CD14-positive monocyte (primary cell): Measurements from ENCODE around the gene PTGIR. TPM values are rescaled to one million over a fixed set of nuclear protein-coding genes. Genes with fewer than 3 reads are reported as not detected.

ENCODE experiments used
- DNase-seq, 3 donors: peaks; one replicate each; pipeline ENCODE4 v3.0.0-alpha.2; 2011 to 2022
- H2AFZ ChIP-seq: 2 replicates; pipeline ENCODE4 v1.6.0; 2012; ENCODE audit warnings: mild to moderate bottlenecking, low read depth, low read length, inconsistent platforms; ENCODE audit not compliant: insufficient read depth, poor library complexity, severe bottlenecking
- H3K27ac ChIP-seq, 2 donors: 1 replicate in 1 of 2; 2 replicates in 1 of 2; pipeline ENCODE4 v1.5.1; 2012 to 2013; ENCODE audit warnings: low read length in 2 of 2, control low read depth in 1 of 2, inconsistent platforms in 1 of 2, low read depth in 1 of 2, mild to moderate bottlenecking in 1 of 2
- H3K27me3 ChIP-seq, 2 donors: one replicate each; pipeline versions ENCODE4 v1.6.0 to v1.6.1; 2011 to 2013; ENCODE audit warnings: low read length in 2 of 2; ENCODE audit not compliant: control insufficient read depth in 2 of 2, insufficient read depth in 2 of 2
- H3K36me3 ChIP-seq, 2 donors: replicated peaks in 1 of 2; 1 replicate in 1 of 2; 2 replicates in 1 of 2; pipeline versions ENCODE4 v1.5.1 to v1.6.1; 2012 to 2013; ENCODE audit warnings: low read length in 2 of 2, control low read depth in 1 of 2, inconsistent platforms in 1 of 2, mild to moderate bottlenecking in 1 of 2; ENCODE audit not compliant: insufficient read depth in 2 of 2, control insufficient read depth in 1 of 2
- H3K4me1 ChIP-seq, 2 donors: 1 replicate in 1 of 2; 2 replicates in 1 of 2; pipeline versions ENCODE4 v1.5.1 to v1.6.1; 2012 to 2013; ENCODE audit warnings: low read length in 2 of 2, control low read depth in 1 of 2, inconsistent platforms in 1 of 2, mild to moderate bottlenecking in 1 of 2, moderate library complexity in 1 of 2; ENCODE audit not compliant: insufficient read depth in 2 of 2, control insufficient read depth in 1 of 2
- H3K4me2 ChIP-seq: replicated peaks from 2 replicates; pipeline ENCODE3; 2012; ENCODE audit warnings: low read length, moderate library complexity, mild to moderate bottlenecking; ENCODE audit not compliant: poor library complexity, severe bottlenecking; ENCODE audit errors: extremely low read depth
- H3K4me3 ChIP-seq, 3 experiments: fragments of 200-600 bp in 1 of 3; sonication (generic) in 1 of 3; replicated peaks in 1 of 3; 1 replicate in 2 of 3; 2 replicates in 1 of 3; pipeline ENCODE4 v1.5.1; 2011 to 2013; ENCODE audit warnings: low read length in 3 of 3, mild to moderate bottlenecking in 3 of 3, control low read depth in 2 of 3, low read depth in 2 of 3, inconsistent platforms in 1 of 3, moderate library complexity in 1 of 3
- H3K79me2 ChIP-seq: 2 replicates; pipeline ENCODE4 v1.6.0; 2012; ENCODE audit warnings: mild to moderate bottlenecking, control low read depth, inconsistent platforms, low read length, moderate library complexity; ENCODE audit not compliant: insufficient read depth
- H3K9ac ChIP-seq: 2 replicates; pipeline ENCODE4 v1.6.0; 2017; ENCODE audit warnings: low read length, mild to moderate bottlenecking; ENCODE audit not compliant: insufficient read depth, poor library complexity, severe bottlenecking
- H3K9me3 ChIP-seq, 2 donors: replicated peaks in 1 of 2; 1 replicate in 1 of 2; 2 replicates in 1 of 2; pipeline versions ENCODE4 v1.5.1 to v1.6.1; 2012 to 2013; ENCODE audit warnings: low read length in 2 of 2, control low read depth in 1 of 2; ENCODE audit not compliant: control insufficient read depth in 1 of 2, insufficient read depth in 1 of 2
- H4K20me1 ChIP-seq: 2 replicates; pipeline ENCODE4 v1.6.0; 2012; ENCODE audit warnings: mild to moderate bottlenecking, low read length, control low read depth, moderate library complexity; ENCODE audit not compliant: insufficient read depth
- H3K27ac Mint-ChIP-seq, 7 donors: one replicate each; pipeline ENCODE4 v1.8.0; 2020; ENCODE audit warnings: mild to moderate bottlenecking in 7 of 7, mixed read lengths in 7 of 7, moderate library complexity in 6 of 7, inconsistent platforms in 2 of 7
- H3K27me3 Mint-ChIP-seq, 3 donors: one replicate each; pipeline ENCODE4 v1.8.0; 2021 to 2022; ENCODE audit warnings: low read depth in 3 of 3, mild to moderate bottlenecking in 3 of 3, mixed read lengths in 3 of 3, moderate library complexity in 3 of 3, inconsistent platforms in 1 of 3
- H3K36me3 Mint-ChIP-seq, 2 donors: one replicate each; pipeline ENCODE4 v1.8.0; 2020; ENCODE audit warnings: mixed read lengths in 2 of 2, inconsistent platforms in 1 of 2, mild to moderate bottlenecking in 1 of 2
- H3K4me1 Mint-ChIP-seq: one replicate; pipeline ENCODE4 v1.8.0; 2020; ENCODE audit warnings: mild to moderate bottlenecking, mixed read lengths
- H3K4me3 Mint-ChIP-seq, 2 donors: one replicate each; pipeline ENCODE4 v1.8.0; 2020; ENCODE audit warnings: mild to moderate bottlenecking in 2 of 2, mixed read lengths in 2 of 2, moderate library complexity in 1 of 2
- H3K9me3 Mint-ChIP-seq, 7 donors: one replicate each; pipeline ENCODE4 v1.8.0; 2020 to 2022; ENCODE audit warnings: mixed read lengths in 7 of 7, mild to moderate bottlenecking in 6 of 7, moderate library complexity in 6 of 7, inconsistent platforms in 2 of 7
- CTCF ChIP-seq: fragments of 200-600 bp; IDR thresholded peaks from one replicate; pipeline ENCODE4 v1.8.0; 2022; ENCODE audit warnings: antibody characterized with exemption, mild to moderate bottlenecking
- WGBS: methylation state at CpG from one replicate; pipeline ENCODE4 v1.1.5; 2013; ENCODE audit warnings: missing lambda C conversion rate; ENCODE audit not compliant: insufficient coverage; 5-methylcytosine and 5-hydroxymethylcytosine counted together
- intact Hi-C, 2 donors: fragments of 100-400 bp; cut with micrococcal nuclease; formaldehyde crosslinking; loops; one replicate each; pipeline versions ENCODE4 v1.15.0 to v1.15.1; 2023
- polyA plus RNA-seq, 3 donors: library from polyadenylated mRNA; depleted of rRNA in 1 of 3; unstranded in 2 of 3; stranded (reverse) in 1 of 3; fragments of 300-500 nt in 2 of 3; fragments of >200 nt in 1 of 3; fragmentation: Illumina TruSeq in 2 of 3; gene quantifications; 1 replicate in 2 of 3; 2 replicates in 1 of 3; pipeline ENCODE4 v1.2.3, GENCODE V29; 2012 to 2021

Gene PTGIR
- polyA plus RNA-seq, 3 donors: 12.8 to 51.2 (median 14.1) TPM

DNA sequence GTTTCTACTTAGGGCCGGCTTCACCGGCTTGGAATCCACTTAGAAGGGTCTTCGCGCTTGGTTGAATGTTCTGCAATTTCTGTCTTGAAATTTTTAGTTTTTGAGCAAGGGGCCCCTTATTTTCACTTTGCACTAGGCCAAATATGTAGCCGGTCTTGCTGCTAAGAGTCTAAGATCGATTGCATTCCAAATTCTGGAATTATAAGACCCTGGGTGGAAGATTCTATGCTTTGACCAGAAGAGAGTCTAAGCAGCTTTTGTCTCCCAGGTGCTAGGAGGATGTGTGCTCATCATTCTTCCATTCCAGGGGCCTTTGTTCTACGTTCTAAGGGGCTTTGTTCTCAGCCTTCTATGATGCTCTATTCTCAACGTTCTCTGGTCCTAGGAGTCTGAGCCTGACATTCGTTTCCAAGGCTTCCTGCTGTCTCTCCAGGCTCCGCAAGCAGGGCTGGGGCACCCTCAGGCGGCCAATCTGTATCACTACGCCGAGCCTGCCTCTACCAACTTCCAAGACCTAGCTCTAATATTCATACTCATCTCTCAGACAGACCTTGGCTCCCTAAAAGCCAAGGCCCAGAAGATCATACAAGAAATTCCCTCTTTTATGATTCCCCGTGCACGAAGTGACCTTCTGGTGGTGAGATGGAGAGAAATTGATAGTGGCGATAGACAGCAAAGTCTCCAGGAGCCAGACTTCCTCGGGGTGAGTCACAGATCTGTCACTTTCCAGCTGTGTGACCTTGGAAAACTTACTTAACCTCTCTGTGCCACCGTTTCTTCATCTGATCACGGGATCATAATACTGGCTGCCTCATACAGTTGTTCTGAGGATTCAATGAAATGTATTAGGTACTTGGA lies 37.1 kb upstream of the PTGIR start:
- Mint-ChIP-seq H3K27ac (peak overlapping the region; percentile 83 to 95 (median 91)), H3K9me3 (peaks cover 0 to 4% (median 4%) of the 10 kb centered on the region in 7 donors), H3K4me3 (peak overlapping the region; percentile 68 to 86), H3K36me3 (peaks cover 3 to 4% of the 10 kb centered on the region in 2 donors), H3K27me3 (peaks cover 36 to 50% (median 47%) of the 10 kb centered on the region in 3 donors), H3K4me1 (peaks cover 20% of the 10 kb centered on the region)
- Histone ChIP-seq H3K9ac (no peak overlapping the region), H3K27ac (peak overlapping the region; percentile 21 to 82), H4K20me1 (no peaks in the 10 kb centered on the region), H3K4me1 (peaks cover 27 to 31% of the 10 kb centered on the region in 2 donors), H3K27me3 (peaks cover 28 to 29% of the 10 kb centered on the region in 2 donors), H2AFZ (no peak overlapping the region), H3K36me3 (no peaks in the 10 kb centered on the region), H3K79me2 (no peaks in the 10 kb centered on the region), H3K9me3 (no peaks in the 10 kb centered on the region), H3K4me3 (peak overlapping the region in 2 of 3 experiments; percentile 19 to 68), H3K4me2 (peak overlapping the region; percentile 78)
- peak; percentile 79 to 86 (median 82) for DNase-seq
- peak; percentile 96 for TF ChIP-seq CTCF
- WGBS: under 1% methylated on average over 11 of the region's 19 CpGs
- intact Hi-C loops: loop anchor here (1.0 to 10.0 kb wide), 5 partner anchors 28 to 137 kb away; no protein-coding TSS in a partner anchor

GRCh38 chr19:46661020-46661731 lies 36.3 kb upstream of the PTGIR start, which contains the start of gene DACT3:
DACT3 (minus strand) TSS chr19:46661182; CDS start chr19:46661064, 118 bp downstream.
- Mint-ChIP-seq H3K36me3 (peaks cover 3 to 4% of the 10 kb centered on the region in 2 donors), H3K4me3 (peak within 1 kb of the TSS; percentile 76 to 95), H3K9me3 (peaks cover 0 to 6% (median 4%) of the 10 kb centered on the region in 7 donors), H3K27ac (peak within 1 kb of the TSS; percentile 83 to 95 (median 91)), H3K27me3 (peaks cover 35 to 56% (median 49%) of the 10 kb centered on the region in 3 donors), H3K4me1 (peaks cover 20% of the 10 kb centered on the region)
- peaks cover 28 to 29% of the 10 kb centered on the region in 2 donors for H3K27me3 ChIP-seq
- no peaks in the 10 kb centered on the region for H3K79me2 ChIP-seq
- TF ChIP-seq CTCF: no peak
- intact Hi-C loops: loop anchor here (1.0 to 10.0 kb wide), 4 partner anchors 27 to 136 kb away; no protein-coding TSS in a partner anchor
- no peaks in the 10 kb centered on the region for H4K20me1 ChIP-seq
- H3K36me3 ChIP-seq: no peaks in the 10 kb centered on the region
- DNase-seq: peak; percentile 100
- peak within 1 kb of the TSS; percentile 78 for H3K4me2 ChIP-seq
- peaks cover 27 to 31% of the 10 kb centered on the region in 2 donors for H3K4me1 ChIP-seq
- H3K27ac ChIP-seq: peak within 1 kb of the TSS; percentile 21 to 82
- under 1% methylated on average over 42 of the region's 61 CpGs for WGBS
- peak within 1 kb of the TSS; percentile 64 for H3K9ac ChIP-seq
- H2AFZ ChIP-seq: peak within 1 kb of the TSS; percentile 81
- H3K4me3 ChIP-seq: peak within 1 kb of the TSS; percentile 23 to 68 (median 29)
- H3K9me3 ChIP-seq: no peaks in the 10 kb centered on the region
